A549 (cell line): Measurements from ENCODE around the gene PPM1G. TPM values are rescaled to one million over a fixed set of nuclear protein-coding genes. Genes with fewer than 3 reads are reported as not detected.

Source experiments
- ATAC-seq, 2 experiments: fragments of 200-7000 bp in 1 of 2; fragments of >200 bp in 1 of 2; cut with Nextera tagmentation in 1 of 2; cut with Tn5 transposase in 1 of 2; 3 replicates each; pipeline versions ENCODE4 v1.8.0 to v1.9.1; 2018 to 2020; ENCODE audit warnings: mild to moderate bottlenecking in 1 of 2, moderate library complexity in 1 of 2
- CTCF ChIA-PET: fragments of 300-600 bp; sonication (Branson Sonifier 250); formaldehyde crosslinking; extraction: SDS; loops from one replicate; lab custom pipeline; 2021; ENCODE audit warnings: antibody characterized with exemption, inconsistent platforms; lab: Yijun Ruan, JAX
- POLR2A ChIA-PET: fragments of 350-600 bp; formaldehyde crosslinking; extraction: SDS; loops from one replicate; lab custom pipeline; 2021; ENCODE audit warnings: antibody characterized with exemption, inconsistent platforms; lab: Yijun Ruan, JAX
- DNase-seq, 2 experiments: peaks; one replicate each; pipeline versions ENCODE4 v3.0.0 to v3.0.0-alpha.2; 2011 to 2016; ENCODE audit warnings: low read depth in 1 of 2, low spot score in 1 of 2
- FAIRE-seq: peaks from 2 replicates; lab custom pipeline; 2011; peaks lifted over from hg19 to GRCh38; lab: Jason Lieb, UNC
- H3K27ac ChIP-seq, 2 experiments: fragments of >200 bp; sonication (Bioruptor Twin); formaldehyde crosslinking; 3 replicates each; pipeline ENCODE4 v1.5.1; 2016 to 2017
- H3K4me1 ChIP-seq: fragments of >200 bp; sonication (Bioruptor Twin); formaldehyde crosslinking; 3 replicates; pipeline ENCODE4 v1.6.1; 2016
- H3K4me2 ChIP-seq: fragments of >200 bp; sonication (Bioruptor Twin); formaldehyde crosslinking; 3 replicates; pipeline ENCODE4 v1.6.1; 2016
- H3K4me3 ChIP-seq: fragments of >200 bp; sonication (Bioruptor Twin); formaldehyde crosslinking; 3 replicates; pipeline ENCODE4 v1.5.1; 2016
- H3K9me3 ChIP-seq: fragments of >200 bp; sonication (Bioruptor Twin); formaldehyde crosslinking; 3 replicates; pipeline ENCODE4 v1.6.1; 2016
- CEBPB ChIP-seq, 2 experiments: fragments of >200 bp in 1 of 2; sonication (Bioruptor Twin) in 1 of 2; formaldehyde crosslinking in 1 of 2; IDR thresholded peaks; 2 replicates each; pipeline ENCODE4 v1.6.1; 2012 to 2016
- EHF ChIP-seq: fragments of 250-450 bp; sonication (Bioruptor Pico); IDR thresholded peaks from 2 replicates; pipeline ENCODE4 v1.5.0; 2020; ENCODE audit warnings: mild to moderate bottlenecking
- EP300 ChIP-seq, 2 experiments: fragments of >200 bp; sonication (Bioruptor Twin); formaldehyde crosslinking; IDR thresholded peaks; 2 replicates in 1 of 2; 3 replicates in 1 of 2; pipeline ENCODE4 v1.6.1; 2016 to 2017
- FOSL2 ChIP-seq, 2 experiments: fragments of 450-650 bp in 1 of 2; fragments of >200 bp in 1 of 2; sonication (Bioruptor Twin) in 1 of 2; formaldehyde crosslinking; IDR thresholded peaks; 2 replicates each; pipeline versions ENCODE4 v1.5.0 to v1.6.1; 2016 to 2020; ENCODE audit warnings: mild to moderate bottlenecking in 1 of 2, moderate library complexity in 1 of 2
- HOXA7 ChIP-seq: fragments of 250-450 bp; sonication (Bioruptor Pico); IDR thresholded peaks from 2 replicates; pipeline ENCODE4 v1.5.0; 2020; ENCODE audit warnings: mild to moderate bottlenecking, moderate library complexity
- MAFK ChIP-seq: fragments of 450-650 bp; IDR thresholded peaks from 2 replicates; pipeline ENCODE4 v1.6.1; 2014; ENCODE audit not compliant: partially characterized antibody
- MAZ ChIP-seq: fragments of 150-350 bp; IDR thresholded peaks from 2 replicates; pipeline ENCODE4 v1.6.1; 2014; ENCODE audit warnings: antibody characterized with exemption, low read depth, low read length, borderline replicate concordance
- POLR2A ChIP-seq: IDR thresholded peaks from 2 replicates; pipeline ENCODE4 v1.6.1; 2012; ENCODE audit warnings: mild to moderate bottlenecking, low read length
- RARB ChIP-seq: fragments of 250-450 bp; sonication (Bioruptor Pico); IDR thresholded peaks from 2 replicates; pipeline ENCODE4 v1.8.0; 2021; ENCODE audit warnings: mild to moderate bottlenecking, moderate library complexity
- SMC3 ChIP-seq: fragments of >200 bp; sonication (Bioruptor Twin); formaldehyde crosslinking; IDR thresholded peaks from 3 replicates; pipeline ENCODE4 v1.6.1; 2018; ENCODE audit warnings: inconsistent platforms
- ZC3H11A ChIP-seq: fragments of 450-650 bp; IDR thresholded peaks from 2 replicates; pipeline ENCODE4 v1.6.1; 2014; ENCODE audit warnings: antibody characterized with exemption, mild to moderate bottlenecking
- WGBS: methylation state at CpG from one replicate; pipeline ENCODE4 v1.1.6; 2017; ENCODE audit errors: missing lambda C conversion rate; 5-methylcytosine and 5-hydroxymethylcytosine counted together
- polyA plus RNA-seq, 4 experiments: library from polyadenylated mRNA; depleted of rRNA in 3 of 4; stranded (reverse); fragments of >200 nt; fragmentation: RNase III in 1 of 4; extraction: RNeasy Plus Mini Kit Qiagen cat#74134 plus additional on column Dnase treatment in 1 of 4; gene quantifications; 2 replicates in 3 of 4; 3 replicates in 1 of 4; pipeline ENCODE4 v1.2.3, GENCODE V29; 2011 to 2017
- TF ChIP-seq, protein P1 (sequence below): IDR thresholded peaks from 2 replicates; pipeline ENCODE4 v1.6.1; 2012
- TF ChIP-seq, protein P2 (sequence below): fragments of 250-450 bp; sonication (Bioruptor Pico); IDR thresholded peaks from 2 replicates; pipeline ENCODE4 v1.5.0; 2020; ENCODE audit warnings: low read depth, mild to moderate bottlenecking, moderate library complexity
- TF ChIP-seq, protein P3 (sequence below): fragments of 250-450 bp; sonication (Bioruptor Pico); IDR thresholded peaks from 2 replicates; pipeline ENCODE4 v1.5.0; 2021; ENCODE audit warnings: mild to moderate bottlenecking, moderate library complexity, borderline replicate concordance
- TF ChIP-seq, protein P4 (sequence below): IDR thresholded peaks from 2 replicates; pipeline ENCODE4 v1.6.1; 2012
- TF ChIP-seq, protein P5 (sequence below): fragments of >200 bp; sonication (Bioruptor Twin); formaldehyde crosslinking; IDR thresholded peaks from 2 replicates; pipeline ENCODE4 v1.6.1; 2016
- TF ChIP-seq, protein P6 (sequence below): fragments of >200 bp; sonication (Bioruptor Twin); formaldehyde crosslinking; IDR thresholded peaks from 3 replicates; pipeline ENCODE4 v1.6.1; 2016
- TF ChIP-seq, protein P7 (sequence below): fragments of 200-600 bp; sonication (generic); IDR thresholded peaks from 2 replicates; pipeline ENCODE4 v1.6.1; 2016; ENCODE audit warnings: antibody characterized with exemption, mild to moderate bottlenecking, moderate library complexity

PPM1G gene
- polyA plus RNA-seq, 2 of the 4 experiments (the other 2 are of a cell fraction) = 129 to 230 TPM

DNA sequence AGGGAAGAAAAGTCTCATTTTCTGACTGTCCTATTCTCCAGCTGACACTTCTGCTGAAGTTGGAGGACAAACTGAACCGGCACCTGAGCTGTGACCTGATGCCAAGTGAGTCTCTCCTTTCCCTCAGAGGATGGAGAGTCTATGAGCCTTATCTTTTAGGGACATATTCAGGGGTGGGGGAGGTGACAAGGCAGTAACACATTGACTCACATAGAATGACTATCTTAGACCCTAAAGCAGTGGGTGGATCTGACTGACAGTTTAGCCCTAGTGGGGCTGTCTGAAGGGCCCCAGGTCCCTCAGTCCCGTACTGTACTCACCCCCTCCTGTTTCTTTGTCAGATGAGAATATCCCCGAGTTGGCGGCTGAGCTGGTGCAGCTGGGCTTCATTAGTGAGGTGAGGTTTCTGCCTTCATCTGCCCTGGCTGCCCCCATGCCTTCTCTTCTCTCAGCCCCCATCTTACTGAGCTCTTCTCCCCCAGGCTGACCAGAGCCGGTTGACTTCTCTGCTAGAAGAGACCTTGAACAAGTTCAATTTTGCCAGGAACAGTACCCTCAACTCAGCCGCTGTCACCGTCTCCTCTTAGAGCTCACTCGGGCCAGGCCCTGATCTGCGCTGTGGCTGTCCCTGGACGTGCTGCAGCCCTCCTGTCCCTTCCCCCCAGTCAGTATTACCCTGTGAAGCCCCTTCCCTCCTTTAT lies 32.0 kb upstream of the PPM1G start:
- no peaks in the 10 kb centered on the region for H3K4me1 ChIP-seq
- H3K27ac ChIP-seq = no peak overlapping the region
- no peaks in the 10 kb centered on the region for H3K9me3 ChIP-seq
- no peak overlapping the region for H3K4me3 ChIP-seq
- no peak for TF ChIP-seq CEBPB (IDR thresholded peaks at IDR 0.05)
- TF ChIP-seq, protein P1, sequence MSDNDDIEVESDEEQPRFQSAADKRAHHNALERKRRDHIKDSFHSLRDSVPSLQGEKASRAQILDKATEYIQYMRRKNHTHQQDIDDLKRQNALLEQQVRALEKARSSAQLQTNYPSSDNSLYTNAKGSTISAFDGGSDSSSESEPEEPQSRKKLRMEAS = no peak
- TF ChIP-seq, protein P2, sequence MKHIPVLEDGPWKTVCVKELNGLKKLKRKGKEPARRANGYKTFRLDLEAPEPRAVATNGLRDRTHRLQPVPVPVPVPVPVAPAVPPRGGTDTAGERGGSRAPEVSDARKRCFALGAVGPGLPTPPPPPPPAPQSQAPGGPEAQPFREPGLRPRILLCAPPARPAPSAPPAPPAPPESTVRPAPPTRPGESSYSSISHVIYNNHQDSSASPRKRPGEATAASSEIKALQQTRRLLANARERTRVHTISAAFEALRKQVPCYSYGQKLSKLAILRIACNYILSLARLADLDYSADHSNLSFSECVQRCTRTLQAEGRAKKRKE = no peak
- no peak for TF ChIP-seq EHF (CRISPR knock-in tag)
- TF ChIP-seq, protein P3, sequence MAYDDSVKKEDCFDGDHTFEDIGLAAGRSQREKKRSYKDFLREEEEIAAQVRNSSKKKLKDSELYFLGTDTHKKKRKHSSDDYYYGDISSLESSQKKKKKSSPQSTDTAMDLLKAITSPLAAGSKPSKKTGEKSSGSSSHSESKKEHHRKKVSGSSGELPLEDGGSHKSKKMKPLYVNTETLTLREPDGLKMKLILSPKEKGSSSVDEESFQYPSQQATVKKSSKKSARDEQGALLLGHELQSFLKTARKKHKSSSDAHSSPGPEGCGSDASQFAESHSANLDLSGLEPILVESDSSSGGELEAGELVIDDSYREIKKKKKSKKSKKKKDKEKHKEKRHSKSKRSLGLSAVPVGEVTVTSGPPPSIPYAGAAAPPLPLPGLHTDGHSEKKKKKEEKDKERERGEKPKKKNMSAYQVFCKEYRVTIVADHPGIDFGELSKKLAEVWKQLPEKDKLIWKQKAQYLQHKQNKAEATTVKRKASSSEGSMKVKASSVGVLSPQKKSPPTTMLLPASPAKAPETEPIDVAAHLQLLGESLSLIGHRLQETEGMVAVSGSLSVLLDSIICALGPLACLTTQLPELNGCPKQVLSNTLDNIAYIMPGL (CRISPR knock-in tag) = no peak
- TF ChIP-seq, protein P4, sequence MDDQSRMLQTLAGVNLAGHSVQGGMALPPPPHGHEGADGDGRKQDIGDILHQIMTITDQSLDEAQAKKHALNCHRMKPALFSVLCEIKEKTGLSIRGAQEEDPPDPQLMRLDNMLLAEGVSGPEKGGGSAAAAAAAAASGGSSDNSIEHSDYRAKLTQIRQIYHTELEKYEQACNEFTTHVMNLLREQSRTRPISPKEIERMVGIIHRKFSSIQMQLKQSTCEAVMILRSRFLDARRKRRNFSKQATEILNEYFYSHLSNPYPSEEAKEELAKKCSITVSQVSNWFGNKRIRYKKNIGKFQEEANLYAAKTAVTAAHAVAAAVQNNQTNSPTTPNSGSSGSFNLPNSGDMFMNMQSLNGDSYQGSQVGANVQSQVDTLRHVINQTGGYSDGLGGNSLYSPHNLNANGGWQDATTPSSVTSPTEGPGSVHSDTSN = no peak
- no peak for TF ChIP-seq ZC3H11A
- FAIRE-seq = no peak
- POLR2A ChIA-PET = no interaction called here
- H3K4me2 ChIP-seq = no peak overlapping the region
- peak; percentile 8 to 10; a peak in 2 of 6 replicates for ATAC-seq
- CTCF ChIA-PET = interaction anchor here (0.9 to 1.1 kb wide), 3 partner anchors 9 to 32 kb away, joined by 3 read pairs; partner anchors contain the start of gene PPM1G
- 89% methylated on average over 10 of the region's 10 CpGs for WGBS
- DNase-seq = no peak

DNA sequence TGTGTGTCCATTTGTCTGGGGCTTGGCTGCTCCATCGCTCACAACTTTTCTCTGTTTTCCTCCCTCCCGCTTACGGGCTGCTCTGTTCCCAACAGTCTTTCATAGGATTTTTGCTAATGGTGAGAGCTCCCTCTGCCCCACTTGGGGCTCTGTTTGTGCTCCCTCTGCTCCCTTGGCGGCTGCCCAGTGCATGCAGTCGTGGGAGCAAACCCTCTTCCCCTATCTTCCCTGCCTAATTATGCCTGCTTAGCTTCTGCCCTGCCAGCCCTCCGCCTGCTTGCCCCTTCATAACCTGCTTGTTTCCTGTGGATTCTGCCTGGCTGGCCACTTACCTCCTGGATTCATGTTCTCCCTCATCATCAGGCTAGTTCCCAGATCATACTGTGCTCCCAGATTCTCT lies 26.2 kb upstream of the PPM1G start:
- FAIRE-seq = no peak
- H3K4me2 ChIP-seq = no peak overlapping the region

More for the DNA sequence above, 26.2 kb upstream of the PPM1G start:
- no peak for ATAC-seq
- TF ChIP-seq, protein P5, sequence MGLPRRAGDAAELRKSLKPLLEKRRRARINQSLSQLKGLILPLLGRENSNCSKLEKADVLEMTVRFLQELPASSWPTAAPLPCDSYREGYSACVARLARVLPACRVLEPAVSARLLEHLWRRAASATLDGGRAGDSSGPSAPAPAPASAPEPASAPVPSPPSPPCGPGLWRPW = no peak
- TF ChIP-seq, protein P6, sequence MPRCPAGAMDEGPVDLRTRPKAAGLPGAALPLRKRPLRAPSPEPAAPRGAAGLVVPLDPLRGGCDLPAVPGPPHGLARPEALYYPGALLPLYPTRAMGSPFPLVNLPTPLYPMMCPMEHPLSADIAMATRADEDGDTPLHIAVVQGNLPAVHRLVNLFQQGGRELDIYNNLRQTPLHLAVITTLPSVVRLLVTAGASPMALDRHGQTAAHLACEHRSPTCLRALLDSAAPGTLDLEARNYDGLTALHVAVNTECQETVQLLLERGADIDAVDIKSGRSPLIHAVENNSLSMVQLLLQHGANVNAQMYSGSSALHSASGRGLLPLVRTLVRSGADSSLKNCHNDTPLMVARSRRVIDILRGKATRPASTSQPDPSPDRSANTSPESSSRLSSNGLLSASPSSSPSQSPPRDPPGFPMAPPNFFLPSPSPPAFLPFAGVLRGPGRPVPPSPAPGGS = no peak
- TF ChIP-seq SMC3 (no peak), MAZ (no peak), HOXA7 (CRISPR knock-in tag) (no peak), FOSL2 (IDR thresholded peaks at IDR 0.05) (no peak), FOSL2 (CRISPR knock-in tag; IDR thresholded peaks at IDR 0.05) (no peak), RARB (CRISPR knock-in tag) (no peak), POLR2A (no peak), MAFK (no peak), EP300 (IDR thresholded peaks at IDR 0.05) (no peak)
- TF ChIP-seq, protein P7, sequence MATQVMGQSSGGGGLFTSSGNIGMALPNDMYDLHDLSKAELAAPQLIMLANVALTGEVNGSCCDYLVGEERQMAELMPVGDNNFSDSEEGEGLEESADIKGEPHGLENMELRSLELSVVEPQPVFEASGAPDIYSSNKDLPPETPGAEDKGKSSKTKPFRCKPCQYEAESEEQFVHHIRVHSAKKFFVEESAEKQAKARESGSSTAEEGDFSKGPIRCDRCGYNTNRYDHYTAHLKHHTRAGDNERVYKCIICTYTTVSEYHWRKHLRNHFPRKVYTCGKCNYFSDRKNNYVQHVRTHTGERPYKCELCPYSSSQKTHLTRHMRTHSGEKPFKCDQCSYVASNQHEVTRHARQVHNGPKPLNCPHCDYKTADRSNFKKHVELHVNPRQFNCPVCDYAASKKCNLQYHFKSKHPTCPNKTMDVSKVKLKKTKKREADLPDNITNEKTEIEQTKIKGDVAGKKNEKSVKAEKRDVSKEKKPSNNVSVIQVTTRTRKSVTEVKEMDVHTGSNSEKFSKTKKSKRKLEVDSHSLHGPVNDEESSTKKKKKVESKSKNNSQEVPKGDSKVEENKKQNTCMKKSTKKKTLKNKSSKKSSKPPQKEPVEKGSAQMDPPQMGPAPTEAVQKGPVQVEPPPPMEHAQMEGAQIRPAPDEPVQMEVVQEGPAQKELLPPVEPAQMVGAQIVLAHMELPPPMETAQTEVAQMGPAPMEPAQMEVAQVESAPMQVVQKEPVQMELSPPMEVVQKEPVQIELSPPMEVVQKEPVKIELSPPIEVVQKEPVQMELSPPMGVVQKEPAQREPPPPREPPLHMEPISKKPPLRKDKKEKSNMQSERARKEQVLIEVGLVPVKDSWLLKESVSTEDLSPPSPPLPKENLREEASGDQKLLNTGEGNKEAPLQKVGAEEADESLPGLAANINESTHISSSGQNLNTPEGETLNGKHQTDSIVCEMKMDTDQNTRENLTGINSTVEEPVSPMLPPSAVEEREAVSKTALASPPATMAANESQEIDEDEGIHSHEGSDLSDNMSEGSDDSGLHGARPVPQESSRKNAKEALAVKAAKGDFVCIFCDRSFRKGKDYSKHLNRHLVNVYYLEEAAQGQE = no peak
- TF ChIP-seq, all 56 proteins: peak for 0
- peaks cover 10% of the 10 kb centered on the region for H3K4me1 ChIP-seq
- H3K9me3 ChIP-seq = no peaks in the 10 kb centered on the region
- no peak for DNase-seq
- CTCF ChIA-PET = interaction anchor here (1.2 kb wide), 1 partner anchor 248 kb away, joined by 3 read pairs; no protein-coding TSS in a partner anchor
- 90% methylated on average over 6 of the region's 6 CpGs for whole genome bisulfite sequencing
- POLR2A ChIA-PET = interaction anchor here (0.6 kb wide), 1 partner anchor 569 kb away, joined by 6 read pairs; no protein-coding TSS in a partner anchor
- no peak overlapping the region for H3K4me3 ChIP-seq
- H3K27ac ChIP-seq = no peak overlapping the region
